MM.1S (cell line): ENCODE data around the gene PLAAT5.

Source experiments
- DNase-seq: peaks from one replicate; pipeline ENCODE4 v3.0.0-alpha.2; 2015
- H2AFZ ChIP-seq: fragments of 300-600 bp; sonication (generic); 2 replicates; pipeline ENCODE4 v1.6.0; 2016; ENCODE audit warnings: antibody characterized with exemption, low read length
- H3F3A ChIP-seq: fragments of 300-600 bp; sonication (generic); 2 replicates; pipeline ENCODE4 v1.6.1; 2016; ENCODE audit warnings: mild to moderate bottlenecking, antibody characterized with exemption, low read length, moderate library complexity, mixed read lengths; ENCODE audit not compliant: insufficient read depth
- H3K27ac ChIP-seq: fragments of 300-600 bp; sonication (generic); 2 replicates; pipeline ENCODE4 v1.5.1; 2016; ENCODE audit warnings: mild to moderate bottlenecking, low read length
- H3K27me3 ChIP-seq: fragments of 300-600 bp; sonication (generic); replicated peaks from 2 replicates; pipeline ENCODE4 v1.6.0; 2016; ENCODE audit warnings: low read length; ENCODE audit not compliant: insufficient read depth
- H3K36me3 ChIP-seq: fragments of 300-600 bp; sonication (generic); replicated peaks from 2 replicates; pipeline ENCODE4 v1.6.1; 2016; ENCODE audit warnings: mild to moderate bottlenecking, low read length, mixed read lengths; ENCODE audit not compliant: insufficient read depth
- H3K4me1 ChIP-seq: fragments of 300-600 bp; sonication (generic); 2 replicates; pipeline ENCODE4 v1.6.1; 2016; ENCODE audit warnings: low read length, mixed read lengths
- H3K4me2 ChIP-seq: fragments of 300-600 bp; sonication (generic); 2 replicates; pipeline ENCODE4 v1.6.0; 2016; ENCODE audit warnings: low read depth, low read length
- H3K4me3 ChIP-seq: fragments of 300-600 bp; sonication (generic); 2 replicates; pipeline ENCODE4 v1.5.1; 2016; ENCODE audit warnings: low read length, mixed read lengths
- H3K79me2 ChIP-seq: fragments of 300-600 bp; sonication (generic); 2 replicates; pipeline ENCODE4 v1.6.1; 2016; ENCODE audit warnings: mixed run types, low read length, mixed read lengths
- H3K9ac ChIP-seq: fragments of 300-600 bp; sonication (generic); 2 replicates; pipeline ENCODE4 v1.6.1; 2016; ENCODE audit warnings: low read length, mixed read lengths
- H3K9me2 ChIP-seq: fragments of 300-600 bp; sonication (generic); replicated peaks from 2 replicates; pipeline ENCODE4 v1.6.1; 2016; ENCODE audit warnings: mild to moderate bottlenecking, low read length, mixed read lengths; ENCODE audit not compliant: insufficient read depth
- H3K9me3 ChIP-seq: fragments of 300-600 bp; sonication (generic); replicated peaks from 2 replicates; pipeline ENCODE4 v1.6.1; 2016; ENCODE audit warnings: mild to moderate bottlenecking, low read length, mixed read lengths; ENCODE audit not compliant: insufficient read depth
- H4K20me1 ChIP-seq: fragments of 300-600 bp; sonication (generic); 2 replicates; pipeline ENCODE4 v1.6.1; 2016; ENCODE audit warnings: mild to moderate bottlenecking, low read length, moderate library complexity, mixed read lengths; ENCODE audit not compliant: insufficient read depth
- EZH2 ChIP-seq: fragments of 300-600 bp; sonication (generic); optimal IDR thresholded peaks from 2 replicates; pipeline ENCODE3; 2017; ENCODE audit warnings: low read depth, mild to moderate bottlenecking, antibody characterized with exemption, low read length, mixed read lengths
- EZH2phosphoT487 ChIP-seq: fragments of 300-600 bp; sonication (generic); IDR thresholded peaks from 2 replicates; pipeline ENCODE4 v1.6.1; 2018; ENCODE audit warnings: antibody characterized with exemption, low read length
- TF ChIP-seq, protein P1 (sequence below): fragments of 300-600 bp; sonication (generic); IDR thresholded peaks from 2 replicates; pipeline ENCODE4 v1.5.1; 2016; ENCODE audit warnings: antibody characterized with exemption, low read length, mixed read lengths

The PLAAT5 gene

DNA sequence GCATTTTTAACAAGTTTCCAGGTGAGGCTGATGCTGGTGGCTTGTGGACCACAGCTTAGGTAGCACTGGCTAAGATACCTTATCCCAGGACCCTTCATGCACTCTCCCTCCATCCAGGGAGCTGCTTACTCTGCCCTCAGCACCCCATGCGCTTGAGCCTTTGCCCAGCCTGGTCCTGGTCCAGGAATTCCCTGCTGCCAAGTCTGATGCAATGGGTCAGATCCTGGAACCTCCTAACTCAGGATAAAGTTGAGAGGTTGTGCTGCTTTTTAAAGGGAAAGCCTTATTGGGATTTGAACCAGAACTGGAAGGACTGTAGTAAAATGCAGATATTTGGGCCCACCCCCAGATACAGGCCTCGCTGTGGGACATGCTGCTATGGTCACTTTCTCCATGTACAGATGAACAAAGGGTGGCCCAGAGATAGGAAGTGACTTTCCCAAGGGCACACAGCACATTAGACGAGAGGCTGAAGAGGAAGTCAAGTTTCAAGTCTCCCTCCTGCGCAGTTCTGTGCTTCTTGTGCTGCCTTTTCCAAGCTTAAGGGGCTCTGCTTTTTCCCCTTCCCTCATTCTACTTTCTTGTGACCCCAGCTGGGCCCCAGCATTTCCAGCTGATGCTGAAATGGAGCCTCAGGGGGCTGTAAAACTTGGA, 14.1 kb upstream of the PLAAT5 start:
- H3K9me2 ChIP-seq, result no peaks in the 10 kb centered on the region
- DNase-seq, result no peak
- no peak overlapping the region for H3K4me3 ChIP-seq
- no peak overlapping the region for H3K4me2 ChIP-seq
- no peaks in the 10 kb centered on the region for H3K27me3 ChIP-seq
- no peaks in the 10 kb centered on the region for H3K36me3 ChIP-seq
- H3K79me2 ChIP-seq, result no peaks in the 10 kb centered on the region
- no peak overlapping the region for H3K27ac ChIP-seq
- no peaks in the 10 kb centered on the region for H4K20me1 ChIP-seq
- no peak overlapping the region for H2AFZ ChIP-seq
- no peak overlapping the region for H3K9ac ChIP-seq
- no peaks in the 10 kb centered on the region for H3K9me3 ChIP-seq
- H3K4me1 ChIP-seq, result no peaks in the 10 kb centered on the region
- TF ChIP-seq, protein P1, sequence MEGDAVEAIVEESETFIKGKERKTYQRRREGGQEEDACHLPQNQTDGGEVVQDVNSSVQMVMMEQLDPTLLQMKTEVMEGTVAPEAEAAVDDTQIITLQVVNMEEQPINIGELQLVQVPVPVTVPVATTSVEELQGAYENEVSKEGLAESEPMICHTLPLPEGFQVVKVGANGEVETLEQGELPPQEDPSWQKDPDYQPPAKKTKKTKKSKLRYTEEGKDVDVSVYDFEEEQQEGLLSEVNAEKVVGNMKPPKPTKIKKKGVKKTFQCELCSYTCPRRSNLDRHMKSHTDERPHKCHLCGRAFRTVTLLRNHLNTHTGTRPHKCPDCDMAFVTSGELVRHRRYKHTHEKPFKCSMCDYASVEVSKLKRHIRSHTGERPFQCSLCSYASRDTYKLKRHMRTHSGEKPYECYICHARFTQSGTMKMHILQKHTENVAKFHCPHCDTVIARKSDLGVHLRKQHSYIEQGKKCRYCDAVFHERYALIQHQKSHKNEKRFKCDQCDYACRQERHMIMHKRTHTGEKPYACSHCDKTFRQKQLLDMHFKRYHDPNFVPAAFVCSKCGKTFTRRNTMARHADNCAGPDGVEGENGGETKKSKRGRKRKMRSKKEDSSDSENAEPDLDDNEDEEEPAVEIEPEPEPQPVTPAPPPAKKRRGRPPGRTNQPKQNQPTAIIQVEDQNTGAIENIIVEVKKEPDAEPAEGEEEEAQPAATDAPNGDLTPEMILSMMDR, result no peak
- TF ChIP-seq EZH2phosphoT487 (no peak), EZH2 (no peak)
- no peaks in the 10 kb centered on the region for H3F3A ChIP-seq

DNA sequence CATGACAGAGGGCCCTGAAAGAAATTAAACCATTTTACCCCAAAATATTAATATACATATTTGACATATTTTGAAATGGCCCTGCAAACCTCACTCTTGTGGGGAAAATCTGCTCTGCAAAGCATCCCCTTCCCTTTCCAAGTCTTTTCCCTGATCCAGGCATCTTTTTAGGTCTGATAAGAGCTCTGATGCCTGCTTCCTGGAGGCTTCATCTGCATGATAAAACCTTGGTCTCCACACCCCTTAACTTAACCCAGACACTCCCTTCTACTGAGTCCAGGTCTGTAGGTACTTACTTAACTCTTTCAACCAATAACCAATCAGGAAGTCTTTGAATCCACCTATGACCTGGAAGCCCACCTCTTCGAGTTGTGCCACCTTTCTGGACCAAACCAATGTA, 13.1 kb upstream of the PLAAT5 start:
- no peak for DNase-seq
- TF ChIP-seq, protein P1, result no peak
- no peak for TF ChIP-seq EZH2
- no peak for TF ChIP-seq EZH2phosphoT487
- no peaks in the 10 kb centered on the region for H3K36me3 ChIP-seq
- no peak overlapping the region for H3K9ac ChIP-seq
- H3K9me2 ChIP-seq, result no peaks in the 10 kb centered on the region
- no peak overlapping the region for H3K4me2 ChIP-seq
- H2AFZ ChIP-seq, result no peak overlapping the region
- H4K20me1 ChIP-seq, result no peaks in the 10 kb centered on the region
- no peaks in the 10 kb centered on the region for H3F3A ChIP-seq
- no peaks in the 10 kb centered on the region for H3K27me3 ChIP-seq
- H3K4me3 ChIP-seq, result no peak overlapping the region
- H3K9me3 ChIP-seq, result no peaks in the 10 kb centered on the region
- no peaks in the 10 kb centered on the region for H3K4me1 ChIP-seq
- H3K27ac ChIP-seq, result no peak overlapping the region
- no peaks in the 10 kb centered on the region for H3K79me2 ChIP-seq

DNA sequence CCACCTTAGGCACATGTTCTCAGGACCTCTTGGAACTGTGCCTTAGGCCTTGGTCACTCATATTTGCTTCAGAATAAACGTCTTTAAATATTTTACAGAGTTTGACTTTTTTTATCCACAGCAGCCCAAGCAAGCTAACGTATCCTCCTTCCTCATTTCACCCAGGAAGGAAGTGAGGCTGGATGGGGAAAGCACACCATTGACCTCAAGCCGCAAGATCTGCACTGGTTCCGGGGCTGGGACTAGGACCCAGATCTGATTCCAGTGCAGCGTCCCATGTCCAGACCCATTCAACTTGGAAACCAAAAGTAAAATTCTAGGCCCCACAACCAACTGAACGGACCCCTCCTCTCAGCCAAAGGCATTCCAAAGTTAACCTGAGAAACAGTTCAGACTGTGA, 12.5 kb upstream of the PLAAT5 start:
- no peak for DNase-seq
- no peak overlapping the region for H3K27ac ChIP-seq
- TF ChIP-seq, protein P1, result no peak
- TF ChIP-seq EZH2 (no peak), EZH2phosphoT487 (no peak)
- no peaks in the 10 kb centered on the region for H3K36me3 ChIP-seq
- no peak overlapping the region for H3K9ac ChIP-seq
- H3K27me3 ChIP-seq, result no peaks in the 10 kb centered on the region
- H3K79me2 ChIP-seq, result no peaks in the 10 kb centered on the region
- no peaks in the 10 kb centered on the region for H4K20me1 ChIP-seq
- no peaks in the 10 kb centered on the region for H3K4me1 ChIP-seq
- H3K9me2 ChIP-seq, result no peaks in the 10 kb centered on the region
- no peak overlapping the region for H3K4me2 ChIP-seq
- H2AFZ ChIP-seq, result no peak overlapping the region
- no peaks in the 10 kb centered on the region for H3K9me3 ChIP-seq
- no peaks in the 10 kb centered on the region for H3F3A ChIP-seq
- no peak overlapping the region for H3K4me3 ChIP-seq
